ENCODE results near the gene CSTB.

CSTB gene

DNA sequence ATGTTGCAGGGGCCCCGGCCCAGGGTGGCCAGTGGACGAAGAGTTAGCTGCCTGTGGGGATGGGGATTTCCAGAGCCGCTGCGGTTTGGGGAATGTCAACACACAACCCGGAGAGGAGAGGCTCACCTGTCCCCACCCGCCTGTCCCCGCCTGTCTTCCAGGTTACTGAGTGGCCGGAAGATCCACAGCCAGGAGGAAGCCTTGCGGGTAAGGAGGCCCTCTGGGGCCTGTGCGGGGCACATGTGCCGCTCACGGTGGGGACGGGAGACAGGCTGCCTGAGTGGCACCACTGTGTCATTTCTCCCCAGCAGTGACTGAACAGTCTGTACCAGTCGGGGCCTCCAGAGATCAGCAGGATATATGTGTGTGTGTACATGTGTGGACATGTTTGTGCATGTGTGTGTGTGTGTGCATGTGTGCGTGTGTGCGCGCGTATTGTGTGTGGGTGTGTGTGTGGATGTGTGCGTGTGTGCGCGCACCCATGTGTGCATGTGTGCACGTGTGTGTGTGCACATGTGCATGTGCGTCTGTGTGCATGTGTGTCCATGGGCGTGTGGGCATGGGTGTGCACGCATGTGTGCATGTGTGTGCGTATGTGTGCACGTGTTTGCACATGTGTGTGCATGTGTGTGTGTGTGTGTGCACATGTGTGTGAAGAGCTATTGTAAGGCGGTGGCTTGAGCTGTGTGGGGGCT lies 25.6 kb downstream of the CSTB start:
- Mint-ChIP-seq H3K9me3 (peaks cover 7% of the 10 kb centered on the region), H3K27me3 (no peaks in the 10 kb centered on the region), H3K4me1 (ENCODE audit: low read depth) (peaks cover 3% of the 10 kb centered on the region), H3K4me3 (no peak overlapping the region), H3K36me3 (ENCODE audit: low read depth) (peaks cover 100% of the 10 kb centered on the region), H3K27ac (no peak overlapping the region)
- intact Hi-C loops (cut with micrococcal nuclease): no loop called here

DNA sequence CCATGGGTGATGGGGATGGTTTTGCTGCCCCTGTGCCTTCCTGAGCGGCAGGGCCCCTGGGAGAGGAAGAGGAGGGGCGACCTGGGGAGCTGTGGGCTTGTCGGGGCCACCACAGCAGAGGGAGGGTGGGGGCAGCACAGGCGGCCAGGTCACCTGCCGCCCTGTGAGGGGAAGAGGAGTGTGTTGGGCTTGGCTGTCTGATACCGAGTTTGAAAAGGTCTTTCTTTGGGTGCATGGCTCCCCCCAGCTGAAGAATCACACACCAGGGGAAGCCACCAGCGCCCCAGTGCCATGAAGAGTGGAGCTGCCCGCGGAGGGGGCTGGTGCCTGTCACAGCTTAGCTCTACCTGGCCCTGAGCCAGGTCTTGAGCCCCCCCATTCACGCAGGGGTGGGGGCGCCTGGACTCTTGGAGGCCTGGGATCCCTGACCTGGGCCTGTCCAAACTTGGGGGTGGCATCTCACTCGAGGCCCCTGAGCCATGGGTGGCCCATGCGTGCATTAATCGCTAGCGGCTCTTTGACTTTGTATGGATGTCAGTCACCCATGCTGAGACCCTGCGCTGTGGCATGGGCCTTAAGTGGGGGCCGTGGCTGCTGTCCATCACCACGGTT lies 26.4 kb downstream of the CSTB start:
- intact Hi-C loops (cut with micrococcal nuclease): no loop called here
- H3K4me3 Mint-ChIP-seq: no peak overlapping the region
- no peaks in the 10 kb centered on the region for H3K27me3 Mint-ChIP-seq
- peaks cover 7% of the 10 kb centered on the region for H3K9me3 Mint-ChIP-seq
- no peak overlapping the region for H3K27ac Mint-ChIP-seq
- H3K4me1 Mint-ChIP-seq (ENCODE audit: low read depth): peaks cover 5% of the 10 kb centered on the region
- H3K36me3 Mint-ChIP-seq (ENCODE audit: low read depth): peaks cover 100% of the 10 kb centered on the region

DNA sequence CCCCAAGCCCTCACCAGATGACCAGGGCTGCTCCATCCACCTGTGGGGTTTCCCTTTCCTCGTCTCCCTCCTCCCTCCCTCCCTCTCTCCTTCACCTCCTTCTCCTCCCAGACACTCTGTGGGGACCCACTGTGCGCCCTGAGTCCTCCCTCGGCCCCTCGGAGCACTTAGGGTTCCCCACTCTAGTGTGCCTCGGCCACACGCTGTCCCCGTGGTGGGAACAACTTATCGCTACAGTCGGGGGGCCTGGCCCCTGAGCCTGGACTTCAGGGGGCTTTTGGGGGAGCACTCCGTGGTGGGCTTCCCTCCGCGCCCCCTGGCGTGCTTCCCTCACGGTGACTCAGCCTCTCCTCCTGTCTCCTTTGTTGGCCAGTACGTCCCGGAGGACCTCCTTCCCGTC lies 27.5 kb downstream of the CSTB start:
- intact Hi-C loops (cut with micrococcal nuclease): no loop called here
- no peaks in the 10 kb centered on the region for H3K27me3 Mint-ChIP-seq
- H3K4me1 Mint-ChIP-seq (ENCODE audit: low read depth): peaks cover 17% of the 10 kb centered on the region
- H3K36me3 Mint-ChIP-seq (ENCODE audit: low read depth): peaks cover 100% of the 10 kb centered on the region
- H3K4me3 Mint-ChIP-seq: no peak overlapping the region
- peaks cover under 1% of the 10 kb centered on the region for H3K9me3 Mint-ChIP-seq
- H3K27ac Mint-ChIP-seq: no peak overlapping the region

DNA sequence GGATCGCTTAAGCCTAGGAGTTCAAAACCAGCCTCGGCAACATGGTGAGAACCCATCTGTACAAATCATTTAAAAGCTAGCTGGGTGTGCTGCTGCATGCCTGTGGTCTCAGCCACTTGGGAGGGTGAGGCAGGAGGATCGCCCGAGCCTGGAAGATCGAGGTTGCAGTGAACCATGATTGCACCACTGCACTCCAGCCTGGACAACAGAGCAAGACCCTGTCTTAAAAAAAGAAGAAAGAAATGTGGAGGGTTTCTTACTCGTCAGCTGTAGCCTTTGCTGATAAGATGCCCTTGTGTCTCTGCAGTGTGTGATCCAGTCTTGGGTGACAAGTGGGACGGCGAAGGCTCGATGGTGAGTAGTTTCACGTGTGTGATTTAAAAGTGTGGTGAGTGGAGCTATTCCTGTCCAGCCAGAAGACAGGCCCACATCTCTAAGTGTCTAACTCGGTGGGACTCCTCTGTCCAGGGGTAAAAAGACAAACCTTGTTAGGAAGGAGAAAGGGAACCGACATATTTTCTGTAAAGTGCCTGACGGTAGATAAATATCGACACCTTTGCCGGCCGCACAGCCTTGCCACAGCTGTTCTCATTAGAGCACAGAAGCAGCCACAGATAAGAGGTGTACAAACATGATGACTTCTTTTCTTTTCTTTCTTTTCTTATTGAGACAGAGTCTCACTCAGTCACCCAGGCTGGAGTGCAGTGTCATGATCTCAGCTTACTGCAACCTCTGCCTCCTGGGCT lies 30.2 kb downstream of the CSTB start:
- intact Hi-C loops (cut with micrococcal nuclease): no loop called here
- Mint-ChIP-seq H3K4me1 (ENCODE audit: low read depth) (peaks cover 20% of the 10 kb centered on the region), H3K36me3 (ENCODE audit: low read depth) (peaks cover 100% of the 10 kb centered on the region), H3K9me3 (no peaks in the 10 kb centered on the region), H3K27ac (no peak overlapping the region), H3K4me3 (no peak overlapping the region), H3K27me3 (no peaks in the 10 kb centered on the region)

DNA sequence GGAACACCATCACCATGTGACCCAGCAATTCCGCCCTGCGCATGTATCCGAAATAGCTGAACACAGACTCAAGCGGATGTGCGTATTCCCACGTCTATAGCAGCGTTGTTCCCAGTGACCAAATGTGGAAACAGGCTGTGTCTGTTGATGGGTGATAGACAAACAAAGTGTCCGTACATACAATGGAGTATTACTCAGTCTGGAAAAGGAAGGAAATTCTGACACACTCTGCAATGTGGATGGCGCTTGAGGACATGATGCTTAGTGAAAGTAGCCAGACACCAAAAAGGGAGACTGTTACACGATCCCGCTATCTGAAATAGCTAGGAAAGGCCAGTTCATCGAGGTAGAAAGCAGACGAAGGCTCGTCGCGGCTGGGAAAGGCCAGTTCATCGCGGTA lies 31.4 kb downstream of the CSTB start:
- no peak overlapping the region for H3K27ac Mint-ChIP-seq
- peaks cover 100% of the 10 kb centered on the region for H3K36me3 Mint-ChIP-seq (ENCODE audit: low read depth)
- intact Hi-C loops (cut with micrococcal nuclease): no loop called here

DNA sequence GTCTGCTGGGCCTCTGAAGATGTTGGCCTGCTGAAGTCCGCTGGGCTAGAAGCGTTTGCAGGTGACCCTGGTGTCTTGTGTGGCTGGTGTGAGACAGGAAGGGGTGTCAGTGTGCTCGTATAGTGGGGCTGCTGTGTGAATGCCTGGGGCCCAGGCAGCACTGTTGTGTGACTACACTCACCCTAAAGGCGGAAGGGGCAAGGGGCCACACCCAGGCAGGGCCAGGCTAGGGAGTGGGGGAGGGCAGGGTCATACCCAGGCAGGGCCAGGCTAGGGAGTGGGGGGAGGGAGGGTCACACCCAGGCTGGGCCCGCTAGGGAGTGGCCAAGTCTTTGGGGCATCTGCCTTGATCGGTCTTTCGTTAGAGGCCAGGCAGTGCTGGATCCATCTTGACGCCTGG lies 32.2 kb downstream of the CSTB start:
- intact Hi-C loops (cut with micrococcal nuclease): no loop called here
- peaks cover 100% of the 10 kb centered on the region for H3K36me3 Mint-ChIP-seq (ENCODE audit: low read depth)
- H3K9me3 Mint-ChIP-seq: no peaks in the 10 kb centered on the region
- peaks cover 40% of the 10 kb centered on the region for H3K4me1 Mint-ChIP-seq (ENCODE audit: low read depth)
- H3K27me3 Mint-ChIP-seq: no peaks in the 10 kb centered on the region
- no peak overlapping the region for H3K4me3 Mint-ChIP-seq
- peak overlapping the region; percentile 67 for H3K27ac Mint-ChIP-seq

More for the DNA sequence above, 31.4 kb downstream of the CSTB start:
- H3K4me1 Mint-ChIP-seq (ENCODE audit: low read depth): peaks cover 32% of the 10 kb centered on the region
- H3K9me3 Mint-ChIP-seq: no peaks in the 10 kb centered on the region
- no peaks in the 10 kb centered on the region for H3K27me3 Mint-ChIP-seq
- H3K4me3 Mint-ChIP-seq: no peak overlapping the region

DNA sequence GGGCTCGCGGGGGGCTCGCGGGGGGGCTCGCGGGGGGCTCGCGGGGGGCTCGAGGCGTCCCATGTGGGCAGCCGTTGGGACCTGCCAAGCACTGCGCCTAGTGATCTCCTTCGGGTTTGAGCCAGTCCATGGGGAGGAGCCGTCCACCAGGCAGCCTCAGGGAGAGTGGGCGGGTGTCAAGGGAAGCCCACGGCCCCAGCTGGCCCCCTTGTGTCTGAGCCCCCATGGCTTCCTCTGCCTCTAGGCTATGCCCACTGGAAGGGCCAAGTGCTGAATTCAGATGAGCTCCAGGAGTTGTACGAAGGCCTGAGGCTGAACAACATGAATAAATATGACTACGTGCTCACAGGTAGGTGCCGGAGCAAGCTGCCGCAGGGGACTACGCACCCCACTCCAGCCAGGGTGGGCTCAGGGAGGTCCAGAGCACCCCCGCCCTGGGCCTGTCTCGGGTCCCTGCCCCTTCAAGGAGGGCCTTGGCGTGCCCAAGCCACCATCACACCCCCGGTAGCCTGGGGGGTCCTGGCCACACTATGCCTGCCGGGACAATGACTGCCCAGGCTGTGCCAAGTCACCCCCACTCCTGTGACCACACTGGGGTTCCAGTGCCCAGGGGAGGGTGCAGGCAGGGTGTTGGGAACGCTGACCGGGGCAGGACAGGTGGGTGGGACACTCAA lies 34.5 kb downstream of the CSTB start:
- H3K27ac Mint-ChIP-seq: no peak overlapping the region

DNA sequence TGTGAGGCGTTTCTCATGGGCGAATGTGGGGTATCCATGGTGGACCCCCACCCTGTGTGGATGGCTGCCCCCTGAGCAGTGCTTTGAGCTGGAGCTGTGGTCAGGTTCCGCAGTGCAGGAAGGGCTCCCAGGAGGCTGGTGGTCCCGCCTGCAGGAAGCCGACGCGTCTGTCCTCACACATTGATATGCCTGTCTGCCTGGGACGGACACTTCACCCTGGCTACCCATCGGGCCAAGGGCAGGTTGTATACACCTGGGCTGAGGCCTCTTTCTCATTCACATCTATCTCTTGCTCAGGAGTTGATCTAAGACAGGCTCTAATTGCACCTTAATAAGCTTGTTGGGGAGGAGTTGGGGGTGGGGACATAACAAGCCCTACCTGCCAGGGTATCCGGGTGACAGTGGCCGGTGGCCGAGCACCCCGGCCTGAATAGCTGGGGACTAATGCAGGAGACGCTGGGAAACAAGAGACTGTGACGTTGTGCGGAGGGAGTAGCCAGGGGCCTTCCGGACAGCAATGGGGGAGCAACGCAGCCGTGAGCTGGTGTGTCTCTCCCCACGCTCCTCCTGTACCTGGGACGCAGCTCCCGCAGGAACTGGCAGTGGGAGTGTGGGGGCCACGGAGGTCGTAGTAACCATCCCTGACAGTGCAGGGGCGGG lies 35.5 kb downstream of the CSTB start:
- Mint-ChIP-seq H3K36me3 (ENCODE audit: low read depth) (peaks cover 100% of the 10 kb centered on the region), H3K27ac (peak overlapping the region; percentile 29), H3K4me1 (ENCODE audit: low read depth) (peaks cover 57% of the 10 kb centered on the region), H3K27me3 (no peaks in the 10 kb centered on the region), H3K4me3 (no peak overlapping the region), H3K9me3 (no peaks in the 10 kb centered on the region)
- intact Hi-C loops (cut with micrococcal nuclease): no loop called here

More for the DNA sequence above, 34.5 kb downstream of the CSTB start:
- Mint-ChIP-seq H3K36me3 (ENCODE audit: low read depth) (peaks cover 100% of the 10 kb centered on the region), H3K27me3 (no peaks in the 10 kb centered on the region), H3K9me3 (no peaks in the 10 kb centered on the region), H3K4me3 (no peak overlapping the region), H3K4me1 (ENCODE audit: low read depth) (peaks cover 47% of the 10 kb centered on the region)
- intact Hi-C loops (cut with micrococcal nuclease): no loop called here

DNA sequence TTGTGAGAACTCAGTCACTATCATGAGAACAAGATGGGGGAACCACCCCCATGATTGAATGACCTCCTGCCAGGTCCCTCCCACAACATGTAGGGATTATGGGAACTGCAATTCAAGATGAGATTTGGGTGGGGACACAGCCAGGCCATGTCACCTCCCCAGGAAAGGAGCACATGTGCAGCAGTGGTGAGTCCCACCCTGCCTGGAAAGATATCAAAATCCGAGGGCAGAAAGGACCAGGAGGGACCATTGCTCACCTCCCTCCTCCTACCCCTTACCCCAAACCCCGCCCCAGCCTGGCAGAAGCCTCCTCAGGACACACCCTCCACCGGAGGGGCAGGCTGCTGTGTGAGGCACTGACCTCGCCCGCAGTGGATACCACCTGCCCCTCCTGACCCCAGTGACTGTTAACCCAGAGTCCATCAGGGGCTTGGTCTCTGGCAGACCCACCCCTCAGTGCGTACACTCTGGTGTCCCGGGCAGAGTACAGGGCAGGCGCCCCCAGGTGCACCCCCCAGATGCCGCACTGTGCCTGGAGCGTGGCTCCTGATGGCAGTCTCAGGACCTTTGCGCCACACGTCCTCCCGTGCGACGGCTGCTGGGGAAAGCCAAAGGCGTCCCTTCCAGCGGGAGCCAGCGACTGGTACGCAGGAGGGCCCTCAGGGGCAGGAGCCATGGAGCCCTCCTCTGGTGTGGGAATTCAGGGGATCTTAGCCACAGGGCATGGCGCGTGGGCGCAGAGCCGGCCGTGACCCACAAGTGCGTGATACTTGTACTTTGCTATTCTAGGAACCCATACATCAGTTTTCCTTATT lies 36.3 kb downstream of the CSTB start:
- H3K36me3 Mint-ChIP-seq (ENCODE audit: low read depth): peaks cover 100% of the 10 kb centered on the region
- no peaks in the 10 kb centered on the region for H3K27me3 Mint-ChIP-seq
- H3K27ac Mint-ChIP-seq: peak overlapping the region; percentile 29
- no peak overlapping the region for H3K4me3 Mint-ChIP-seq
- peaks cover 60% of the 10 kb centered on the region for H3K4me1 Mint-ChIP-seq (ENCODE audit: low read depth)
- no peaks in the 10 kb centered on the region for H3K9me3 Mint-ChIP-seq
- intact Hi-C loops (cut with micrococcal nuclease): no loop called here

DNA sequence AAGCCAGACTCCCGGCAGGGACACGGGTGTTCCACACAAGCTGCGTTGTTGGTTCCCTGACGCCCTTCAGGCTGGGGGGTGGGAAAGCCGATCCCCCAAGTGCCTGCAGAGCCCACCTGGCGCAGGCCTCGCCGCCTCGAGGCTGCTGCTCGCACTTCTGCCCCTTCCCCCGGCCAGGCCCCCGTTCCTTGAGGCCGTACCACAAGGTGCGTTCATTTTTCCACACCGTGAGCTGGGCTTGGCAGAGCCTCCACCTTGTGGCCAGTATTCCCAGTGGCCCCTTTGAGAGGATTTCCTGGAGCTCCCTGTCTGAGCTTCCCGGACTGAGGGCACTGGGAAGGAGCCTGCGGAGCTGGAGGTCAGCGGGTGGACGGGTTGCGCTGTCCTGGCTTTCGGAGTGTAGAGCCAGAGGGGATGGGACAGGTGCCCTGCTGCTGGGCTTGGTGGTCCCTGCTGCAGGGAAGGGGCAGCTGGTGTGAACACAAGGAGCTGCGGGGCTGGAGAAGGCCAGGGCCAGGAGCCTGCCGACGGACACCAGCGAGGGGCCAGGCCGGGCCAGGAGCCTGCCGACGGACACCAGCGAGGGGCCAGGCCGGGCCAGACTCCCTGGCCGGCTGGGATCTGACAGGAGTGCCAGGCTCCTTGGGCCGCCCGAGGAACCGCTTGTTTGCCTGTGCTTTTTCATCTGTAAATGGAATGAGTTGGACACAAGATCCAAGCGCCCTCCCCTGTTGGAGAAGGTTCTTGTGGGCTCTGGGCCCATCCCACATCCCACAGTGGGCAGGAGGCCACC lies 38.8 kb downstream of the CSTB start:
- H3K36me3 Mint-ChIP-seq (ENCODE audit: low read depth): peaks cover 99% of the 10 kb centered on the region
- intact Hi-C loops (cut with micrococcal nuclease): no loop called here

DNA sequence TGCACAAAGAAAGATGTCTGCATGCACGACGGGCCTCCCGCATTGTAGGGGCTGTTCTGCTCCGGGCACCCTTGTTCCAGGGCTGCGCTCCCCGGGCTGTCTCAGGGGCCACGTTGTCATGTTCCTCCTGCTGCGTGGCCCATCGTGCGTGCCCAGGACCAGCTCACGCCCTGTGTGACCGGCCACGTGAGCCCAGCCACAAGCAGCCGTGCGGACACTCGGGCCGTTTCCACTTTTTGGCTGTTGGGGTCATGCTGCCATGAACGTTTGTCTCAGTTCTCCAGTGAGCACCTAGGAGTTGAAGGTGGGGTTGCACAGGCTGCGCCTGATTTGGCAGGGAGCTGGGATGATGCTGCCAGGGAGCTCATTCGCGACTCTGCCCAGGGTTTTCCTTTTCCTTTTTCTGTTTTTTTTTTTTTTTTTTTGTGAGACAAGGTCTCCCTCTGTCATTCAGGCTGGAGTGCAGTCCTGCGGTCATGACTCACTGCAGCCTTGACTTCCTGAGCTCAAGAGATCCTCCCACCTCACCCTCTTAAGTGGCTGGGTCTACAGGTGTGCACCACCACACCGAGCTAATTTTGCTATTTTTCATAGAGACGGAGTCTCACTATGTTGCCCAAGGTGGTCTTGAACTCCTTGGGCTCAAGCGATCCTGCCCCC lies 39.8 kb downstream of the CSTB start:
- Mint-ChIP-seq H3K4me3 (no peak overlapping the region), H3K27ac (peak overlapping the region; percentile 34), H3K36me3 (ENCODE audit: low read depth) (peaks cover 99% of the 10 kb centered on the region), H3K27me3 (no peaks in the 10 kb centered on the region), H3K4me1 (ENCODE audit: low read depth) (peaks cover 81% of the 10 kb centered on the region), H3K9me3 (no peaks in the 10 kb centered on the region)
- intact Hi-C loops (cut with micrococcal nuclease): no loop called here

More for the DNA sequence above, 38.8 kb downstream of the CSTB start:
- no peaks in the 10 kb centered on the region for H3K27me3 Mint-ChIP-seq
- no peak overlapping the region for H3K4me3 Mint-ChIP-seq
- peaks cover 71% of the 10 kb centered on the region for H3K4me1 Mint-ChIP-seq (ENCODE audit: low read depth)
- no peaks in the 10 kb centered on the region for H3K9me3 Mint-ChIP-seq
- H3K27ac Mint-ChIP-seq: peak overlapping the region; percentile 45
